Fibroblast of skin of left quadriceps (primary cell): ENCODE results near the gene KANSL1L.
"Not testable (repeated sequence)": the region's sequence is repeated elsewhere in the genome, so short reads cannot be mapped to it uniquely, and the experiment has no call there.

Source experiments
- DNase-seq, 2 experiments: peaks; one replicate each; pipeline ENCODE4 v3.0.0-alpha.2; 2013; ENCODE audit warnings: low read depth in 2 of 2

The KANSL1L gene

DNA sequence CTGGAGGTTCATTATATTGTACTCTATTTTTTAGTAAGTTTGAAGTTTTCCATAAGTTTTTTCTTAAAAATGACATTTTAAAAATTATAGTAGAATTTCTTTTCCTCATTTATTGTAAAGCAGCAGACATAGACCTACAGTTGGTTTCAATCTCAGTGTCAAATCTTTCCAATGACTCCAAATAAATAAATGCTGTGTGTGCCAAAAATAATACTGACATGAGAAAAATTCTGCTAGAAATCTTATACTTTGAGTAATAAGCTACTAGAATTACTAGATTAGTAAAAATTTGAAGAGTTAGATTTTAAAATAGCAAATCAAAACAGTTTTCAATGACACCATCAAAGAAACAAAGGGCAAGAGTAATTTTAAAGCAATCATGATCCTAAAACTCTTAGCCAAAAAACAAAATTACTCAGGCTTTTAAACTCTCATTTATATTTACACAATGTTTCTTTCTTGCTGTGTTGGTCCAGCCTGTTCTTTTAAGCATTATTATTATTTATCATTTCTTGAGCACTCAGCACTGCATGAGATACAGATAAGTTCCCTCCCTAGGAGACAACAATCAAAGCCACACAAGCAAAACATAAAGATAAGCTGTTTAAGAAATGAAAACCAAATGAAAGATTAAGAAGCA, 8.3 kb upstream of the KANSL1L start:
- no peak for DNase-seq

DNA sequence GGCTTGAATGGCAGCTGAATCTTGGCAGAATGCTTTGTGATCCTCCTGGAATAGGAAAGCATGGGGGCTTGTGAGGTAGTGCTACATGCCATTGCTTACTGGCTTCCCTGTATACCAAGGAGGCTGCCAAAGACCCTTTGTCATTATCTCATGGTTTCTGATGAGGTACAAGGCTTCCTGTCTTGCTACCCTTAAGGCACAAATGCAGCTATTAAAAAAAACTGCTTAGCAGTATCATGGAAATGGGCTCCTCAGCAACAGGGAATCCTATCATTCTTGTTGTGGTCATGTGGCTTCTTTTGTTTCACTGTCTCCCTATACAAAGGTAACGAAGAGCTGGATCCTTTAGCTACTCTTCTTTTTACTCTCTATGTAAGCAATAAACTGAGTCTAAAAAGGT, 6.6 kb upstream of the KANSL1L start:
- DNase-seq: no peak

DNA sequence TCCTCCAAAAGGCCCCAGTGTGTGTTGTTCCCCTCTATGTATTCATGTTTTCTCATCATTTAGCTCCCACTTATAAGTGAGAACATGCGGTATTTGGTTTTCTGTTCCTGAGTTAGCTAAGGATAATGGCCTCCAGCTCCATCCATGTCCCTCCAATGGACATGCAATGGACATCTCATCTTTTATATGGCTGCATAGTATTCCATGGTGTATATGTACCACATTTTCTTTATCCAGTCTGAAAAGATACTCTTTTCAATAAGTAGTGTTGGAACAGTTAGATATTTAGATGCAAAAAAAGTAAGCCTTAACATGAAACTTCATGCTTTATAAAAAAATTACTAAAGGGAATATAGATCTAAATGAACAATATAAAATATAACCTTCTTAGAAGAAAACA, 5.9 kb upstream of the KANSL1L start:
- not testable (repeated sequence) for DNase-seq

DNA sequence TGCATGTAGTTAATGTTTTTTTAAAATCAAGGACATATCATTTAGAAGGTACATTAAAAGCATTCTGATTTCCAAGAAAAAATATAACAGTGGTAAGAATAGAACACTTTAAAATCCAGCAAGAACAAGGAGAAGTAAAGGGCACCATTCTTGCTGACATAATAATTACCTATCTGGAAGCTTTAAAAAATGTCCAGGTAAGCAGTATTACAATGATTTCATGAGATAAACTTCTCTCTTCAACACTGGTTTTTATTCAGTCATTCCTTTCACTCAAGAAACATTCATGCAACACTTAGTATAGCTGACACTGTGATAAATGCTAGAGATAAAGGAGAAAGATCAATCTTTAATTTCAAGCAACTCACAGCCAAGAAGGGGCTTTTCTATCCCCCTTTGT, 2.9 kb upstream of the KANSL1L start:
- DNase-seq: no peak

DNA sequence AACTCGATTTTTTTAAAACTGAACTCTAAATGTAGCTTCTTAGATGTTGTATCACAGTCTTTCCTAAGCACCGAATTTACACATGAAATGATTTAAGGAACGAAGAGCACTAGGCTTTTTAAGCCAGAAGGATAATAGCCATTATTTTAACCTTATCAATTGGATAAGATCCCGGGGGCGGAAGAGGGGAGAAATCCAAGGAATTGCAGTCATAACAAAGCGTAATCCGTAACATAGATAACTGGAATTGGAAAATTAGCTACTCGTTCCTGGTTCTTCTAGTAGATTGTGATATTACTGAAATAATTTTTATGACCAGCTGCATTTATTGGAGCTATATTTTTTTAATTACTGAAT, 988 bp upstream of the KANSL1L start:
- DNase-seq: no peak

DNA sequence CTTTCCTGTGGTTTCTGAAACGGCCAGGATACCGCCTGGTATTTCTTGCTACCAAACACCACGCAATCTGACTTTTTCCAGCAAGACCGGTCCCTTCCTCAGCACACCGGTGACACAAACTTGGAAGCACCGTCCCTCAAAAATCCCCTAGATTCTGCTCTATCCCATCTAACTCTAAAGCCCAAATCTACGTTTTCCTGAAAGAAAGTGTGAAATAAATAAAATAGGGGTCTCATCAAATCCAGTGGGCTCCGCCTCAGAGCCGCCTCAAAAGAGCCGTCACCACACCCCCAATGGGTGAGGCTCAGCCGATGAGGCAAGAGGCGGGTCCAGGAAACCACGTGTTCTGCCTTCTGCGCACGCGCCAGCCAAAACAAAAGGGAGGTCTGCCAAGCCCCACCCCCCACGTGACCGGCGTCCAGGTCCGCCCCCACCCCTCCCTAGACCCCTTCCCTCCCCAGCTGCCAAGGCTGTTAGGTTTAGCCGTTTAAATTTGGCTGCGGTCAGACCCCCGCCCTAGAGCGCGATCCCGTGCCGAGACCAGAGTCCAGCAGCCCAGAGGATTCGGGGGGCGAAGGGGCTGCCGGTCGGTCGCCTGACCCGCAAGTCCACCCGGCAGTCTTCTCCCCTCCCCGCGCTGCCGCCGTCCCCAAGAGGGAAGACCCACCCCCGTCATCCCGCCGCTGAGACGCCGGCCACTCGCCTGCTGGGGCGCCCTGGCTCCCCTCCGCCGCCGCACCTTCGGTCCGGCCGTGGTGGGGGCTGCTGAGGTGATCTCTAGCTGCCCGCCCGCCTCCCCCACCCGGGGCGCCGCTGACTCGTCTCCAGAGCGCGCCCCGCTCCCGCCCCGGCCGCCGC, 534 bp downstream of the KANSL1L start:
- peak; percentile 90 for DNase-seq

DNA sequence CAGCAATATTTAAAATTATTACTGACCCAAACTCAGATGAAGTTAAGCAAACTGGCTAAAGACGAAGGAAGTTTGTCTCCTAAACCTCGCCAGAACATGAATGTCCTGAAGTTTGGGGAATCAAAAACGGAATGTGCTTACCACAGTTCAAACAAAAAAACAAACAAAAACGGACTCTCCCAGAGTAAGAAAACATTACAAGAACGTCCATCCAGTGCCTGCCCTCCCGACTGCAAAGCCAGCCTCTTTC, 1.1 kb downstream of the KANSL1L start:
- DNase-seq: no peak

DNA sequence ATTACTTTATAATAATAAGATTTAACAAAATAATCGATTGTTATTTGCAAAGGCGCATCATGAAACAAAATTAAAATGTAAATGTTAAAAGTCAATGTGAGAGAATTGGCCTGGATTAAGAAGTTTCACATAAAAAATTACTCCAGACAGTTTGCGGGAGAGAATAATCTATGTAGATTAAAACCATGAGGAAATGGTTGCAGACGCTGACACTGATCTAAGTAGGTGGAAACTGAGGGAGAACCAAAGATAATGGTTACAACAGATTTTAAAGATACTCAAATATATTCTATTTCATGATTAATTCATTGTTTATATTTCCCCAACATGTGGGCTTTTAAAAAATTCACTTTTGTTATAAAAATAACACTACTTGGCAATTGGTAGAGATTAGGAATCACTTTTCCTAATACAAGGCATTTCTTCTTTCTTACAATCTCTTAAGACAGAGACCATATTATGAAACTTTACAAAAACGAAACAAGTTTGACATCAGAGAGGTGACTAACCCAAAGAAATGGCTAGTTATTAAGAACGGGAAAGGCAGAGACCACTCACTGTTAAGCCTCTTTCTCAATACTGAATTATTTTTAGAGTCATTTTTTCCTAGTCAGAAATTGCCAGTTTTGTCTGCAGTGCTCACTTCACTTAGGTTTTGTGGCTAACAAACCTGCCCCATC, 1.6 kb downstream of the KANSL1L start:
- peak; percentile 33 to 36 for DNase-seq

DNA sequence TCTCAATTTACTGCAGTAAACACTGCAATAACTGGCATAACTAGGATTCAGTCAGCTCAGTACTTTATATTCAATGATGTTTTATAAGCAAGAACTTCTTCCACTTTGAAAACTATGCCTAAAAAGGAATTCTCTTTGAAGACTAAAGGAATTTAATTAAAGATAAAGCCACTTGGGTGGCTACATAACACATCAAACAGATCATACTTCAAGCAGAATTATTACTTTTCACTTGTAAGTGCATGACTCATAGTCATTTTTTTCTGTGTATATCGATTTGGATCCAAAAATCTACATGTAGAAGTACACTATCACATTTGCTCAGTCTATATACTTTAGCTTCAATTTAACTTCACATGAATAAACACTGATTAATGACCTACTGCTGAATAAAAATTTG, 4.0 kb downstream of the KANSL1L start:
- DNase-seq: no peak

DNA sequence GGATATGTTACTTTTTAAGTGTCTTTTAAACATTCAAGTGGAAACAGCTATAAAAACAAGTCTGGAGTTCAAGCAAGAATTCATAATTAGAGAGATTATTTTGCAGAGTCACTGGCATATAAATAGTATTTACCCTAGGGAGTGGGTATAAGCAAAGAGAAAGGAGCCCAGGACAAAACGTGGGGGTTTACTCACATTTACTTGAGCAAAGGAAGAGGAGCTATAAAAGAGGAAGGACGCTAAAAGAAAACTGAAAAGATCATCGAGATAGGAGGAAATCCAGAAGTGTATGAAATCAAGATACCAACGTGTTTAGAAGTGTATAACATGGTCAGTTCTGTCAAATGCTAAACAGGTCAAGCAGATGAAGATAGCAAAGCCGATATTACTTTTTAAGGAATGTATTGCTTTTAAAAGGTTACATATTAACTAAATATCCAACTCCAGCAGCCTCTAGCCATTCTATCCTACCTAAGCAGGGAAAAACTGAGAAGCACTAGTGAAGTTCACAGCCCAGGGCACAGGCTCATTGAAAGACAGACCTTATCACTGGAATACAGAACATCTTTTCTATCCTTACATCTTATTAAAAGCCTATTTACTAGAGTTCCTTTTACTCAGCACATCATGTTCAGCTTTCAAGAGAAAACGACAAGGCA, 8.6 kb downstream of the KANSL1L start:
- no peak for DNase-seq

DNA sequence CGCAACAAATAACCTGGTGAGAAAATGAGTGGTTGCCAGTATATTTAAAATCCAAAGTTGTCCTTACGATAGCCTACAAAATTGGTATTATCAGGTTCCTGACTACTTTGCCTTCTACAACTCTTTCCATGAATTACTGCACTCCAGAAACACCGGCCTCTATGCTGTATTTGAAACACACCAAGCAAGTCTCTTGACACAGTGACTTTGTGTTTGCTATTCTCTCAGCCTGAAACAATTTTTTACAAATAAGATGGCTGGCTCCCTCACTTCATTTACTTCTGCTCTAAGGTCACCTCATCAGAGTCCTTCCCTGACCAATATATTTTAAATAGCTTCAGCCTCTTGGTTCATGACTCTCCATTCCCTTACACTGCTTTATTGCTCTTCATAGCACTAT, 12.2 kb downstream of the KANSL1L start:
- DNase-seq: no peak

DNA sequence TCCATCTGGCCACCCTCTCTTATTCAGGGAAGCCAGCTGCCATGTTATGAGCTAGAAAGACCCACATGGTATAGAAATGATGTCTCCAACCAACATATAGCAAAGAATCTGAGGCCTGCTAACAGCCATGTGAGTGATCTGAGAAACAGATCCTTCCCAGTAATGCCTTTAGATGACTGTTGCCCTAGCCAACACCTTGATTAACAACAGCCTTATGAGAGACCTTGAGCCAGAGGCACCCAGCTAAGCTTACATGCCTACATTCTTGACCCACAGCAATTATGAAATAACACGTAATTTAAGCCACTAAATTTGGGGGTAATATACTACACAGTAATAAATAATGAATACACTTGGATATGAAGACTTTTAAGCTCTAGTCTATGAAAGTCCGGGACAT, 13.0 kb downstream of the KANSL1L start:
- DNase-seq: no peak

DNA sequence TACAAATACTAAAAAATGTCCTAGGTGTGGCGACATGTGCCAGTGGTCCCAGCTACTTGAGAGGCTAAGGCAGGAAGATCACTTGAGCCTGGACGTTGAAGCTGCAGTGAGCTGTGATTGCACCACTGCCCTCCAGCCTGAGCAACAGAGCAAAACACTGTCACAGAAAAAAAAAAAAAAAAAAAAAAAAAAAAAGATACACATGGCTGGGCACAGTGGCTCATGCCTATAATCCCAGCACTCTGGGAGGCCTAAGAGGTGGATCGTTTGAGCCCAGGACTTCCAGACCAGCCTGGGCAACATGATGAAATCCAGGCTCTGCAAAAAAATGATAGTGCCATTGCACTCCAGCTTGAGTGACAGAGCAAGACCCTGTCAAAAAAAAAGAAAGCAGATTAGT, 13.7 kb downstream of the KANSL1L start:
- DNase-seq: no peak

DNA sequence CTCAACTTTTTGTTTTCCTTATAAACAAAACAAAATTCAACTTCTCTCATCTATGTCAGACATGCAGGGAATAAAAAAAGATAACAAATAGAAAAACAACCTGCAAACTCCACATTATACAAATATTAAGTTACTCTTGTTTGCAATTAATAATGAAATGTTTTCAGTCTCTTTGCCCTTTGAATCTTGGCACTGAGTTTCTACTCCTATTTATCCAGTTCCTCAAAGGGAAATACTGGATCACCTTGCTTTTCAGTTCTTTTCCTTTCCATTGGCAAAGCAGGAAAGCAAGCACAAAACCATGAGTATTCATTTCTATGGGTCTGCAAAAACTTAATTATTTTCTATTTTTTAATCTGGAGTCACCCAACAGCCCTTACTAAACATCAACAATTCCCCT, 23.6 kb downstream of the KANSL1L start:
- no peak for DNase-seq

DNA sequence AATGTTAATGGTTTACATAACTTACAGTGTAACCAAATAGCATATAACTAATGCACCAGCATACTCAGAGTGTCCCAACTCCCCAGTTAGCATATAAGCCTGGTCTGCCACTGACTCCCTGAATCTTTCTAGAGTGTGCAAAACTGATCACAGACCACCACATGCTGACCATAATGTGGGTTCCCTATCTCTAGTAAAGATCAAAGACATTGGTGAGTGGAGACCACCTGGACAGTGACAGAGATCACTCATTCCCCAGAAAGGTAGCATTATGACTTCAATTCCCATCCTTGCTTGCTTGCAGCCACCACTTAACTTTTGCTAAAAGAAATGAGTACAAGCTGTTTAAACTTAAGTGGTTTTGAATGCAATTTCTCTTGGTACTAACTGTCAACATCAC, 39.0 kb downstream of the KANSL1L start:
- no peak for DNase-seq

DNA sequence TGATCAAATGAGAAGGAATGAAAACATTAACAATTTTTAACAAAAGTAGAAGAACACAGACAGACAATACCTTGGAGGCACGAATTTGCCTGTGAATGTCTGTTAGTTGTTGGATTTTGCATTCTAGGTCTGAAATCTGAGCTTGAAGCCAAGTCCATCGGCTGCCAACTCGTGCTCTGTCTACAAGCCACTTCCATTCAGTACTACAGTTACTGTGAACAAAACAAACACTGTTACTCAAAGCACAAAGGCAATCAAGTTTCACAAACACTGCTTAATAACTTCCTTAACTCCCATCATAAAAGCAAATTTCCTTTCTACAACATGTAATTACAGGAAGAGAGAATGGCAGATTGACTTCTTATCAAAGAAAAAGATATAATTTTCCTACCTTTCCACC, 42.2 kb downstream of the KANSL1L start:
- DNase-seq: no peak

DNA sequence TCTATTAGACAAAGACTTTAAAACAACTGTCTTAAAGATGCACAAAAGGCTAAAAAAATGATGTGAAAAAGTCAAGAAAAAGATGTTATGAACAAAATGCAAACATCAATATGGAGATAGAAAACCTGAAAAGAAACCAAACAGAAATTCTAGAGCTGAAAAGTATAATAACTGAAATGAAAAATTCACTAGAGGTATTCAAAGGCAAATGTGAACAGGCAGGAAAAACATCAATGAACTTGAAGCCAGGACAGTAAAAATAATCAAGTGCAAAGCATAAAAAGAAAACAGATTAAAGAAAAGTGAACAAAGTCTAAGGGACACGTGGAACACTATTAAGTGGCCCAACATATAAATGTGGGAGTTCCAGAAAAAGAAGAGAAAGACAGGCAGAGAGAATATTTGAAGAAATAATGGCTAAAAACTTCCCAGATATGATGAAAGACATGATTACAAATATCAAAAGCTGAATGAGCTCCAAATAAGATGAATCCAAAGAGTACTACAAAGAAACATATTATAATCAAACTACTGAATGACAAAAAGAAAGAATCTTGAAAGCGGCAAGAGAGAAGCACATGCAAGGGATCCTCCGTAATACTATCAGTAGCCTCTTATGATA, 57.5 kb downstream of the KANSL1L start:
- DNase-seq: no peak

DNA sequence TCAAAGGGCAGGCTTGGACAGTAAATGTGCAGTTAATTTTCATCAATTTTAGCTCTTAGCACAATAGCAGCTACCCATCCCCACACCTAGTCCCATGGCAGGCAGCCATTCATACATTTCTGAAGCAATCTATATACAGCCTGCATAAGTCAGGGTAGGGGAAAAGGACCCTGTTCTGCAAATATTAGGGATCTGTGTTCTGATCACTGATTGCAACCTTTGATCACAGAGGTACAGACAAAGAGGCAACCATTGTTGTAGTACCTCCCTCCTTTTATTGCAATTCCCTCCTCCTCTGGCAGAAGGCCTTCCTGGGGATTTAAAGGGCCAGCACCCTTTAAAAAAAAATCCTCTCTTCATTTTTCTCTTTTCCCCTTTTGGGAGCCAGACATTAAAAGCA, 58.3 kb downstream of the KANSL1L start:
- no peak for DNase-seq

DNA sequence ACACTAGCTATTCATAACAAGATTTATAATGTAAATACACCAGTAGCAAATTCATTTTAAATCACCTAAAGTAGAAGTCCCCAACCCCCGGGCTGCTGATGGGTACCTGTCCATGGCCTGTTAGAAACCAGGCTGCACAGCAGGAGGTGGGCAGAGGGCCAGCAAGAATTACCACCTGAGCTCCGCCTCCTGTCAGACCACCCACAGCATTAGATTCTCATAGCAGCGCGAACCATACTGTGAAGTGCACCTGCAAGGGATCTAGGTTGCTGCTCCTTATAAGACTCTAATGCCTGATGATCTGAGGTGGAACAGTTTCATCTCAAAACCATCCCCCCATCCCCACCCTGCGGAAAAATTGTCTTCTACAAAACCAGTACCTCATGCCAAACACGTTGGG, 71.3 kb downstream of the KANSL1L start:
- no peak for DNase-seq

DNA sequence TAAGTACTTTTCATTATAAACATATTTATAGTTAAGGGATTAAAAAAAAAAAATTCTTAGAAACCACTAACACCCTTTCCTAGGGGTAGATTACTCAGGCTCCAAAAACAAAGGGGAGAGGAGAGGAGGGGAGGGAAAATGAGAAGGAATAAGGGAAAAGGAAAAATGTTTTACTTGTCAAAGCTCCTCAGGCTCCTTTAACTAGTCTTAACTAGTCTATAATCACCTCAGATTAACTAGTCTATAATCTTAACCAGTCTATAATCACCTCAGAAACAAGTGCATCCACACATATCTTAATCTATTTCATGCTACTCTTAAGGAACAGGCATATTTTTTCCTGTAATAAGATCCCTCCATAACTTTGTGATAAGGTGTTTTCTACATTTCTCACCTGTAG, 76.4 kb downstream of the KANSL1L start:
- DNase-seq: no peak

DNA sequence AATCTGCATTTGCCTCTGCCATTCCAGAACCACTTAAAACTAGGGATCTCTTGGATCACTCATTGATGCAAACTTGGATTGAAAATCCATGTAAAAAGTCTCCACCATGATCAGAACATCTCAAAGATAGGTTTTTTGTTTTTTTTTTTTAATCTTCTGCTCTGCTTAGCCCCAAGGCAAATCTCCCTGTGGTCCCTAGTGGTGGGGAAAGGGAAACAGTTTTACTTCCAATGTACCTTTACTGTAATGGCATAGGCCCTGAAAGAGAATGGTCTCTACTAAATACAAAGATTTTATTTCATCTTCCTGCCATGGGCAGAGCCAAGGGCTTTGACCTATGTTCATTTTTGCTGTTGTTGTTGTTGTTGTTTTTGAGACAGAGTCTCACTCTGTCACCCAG, 78.4 kb downstream of the KANSL1L start:
- DNase-seq: no peak

DNA sequence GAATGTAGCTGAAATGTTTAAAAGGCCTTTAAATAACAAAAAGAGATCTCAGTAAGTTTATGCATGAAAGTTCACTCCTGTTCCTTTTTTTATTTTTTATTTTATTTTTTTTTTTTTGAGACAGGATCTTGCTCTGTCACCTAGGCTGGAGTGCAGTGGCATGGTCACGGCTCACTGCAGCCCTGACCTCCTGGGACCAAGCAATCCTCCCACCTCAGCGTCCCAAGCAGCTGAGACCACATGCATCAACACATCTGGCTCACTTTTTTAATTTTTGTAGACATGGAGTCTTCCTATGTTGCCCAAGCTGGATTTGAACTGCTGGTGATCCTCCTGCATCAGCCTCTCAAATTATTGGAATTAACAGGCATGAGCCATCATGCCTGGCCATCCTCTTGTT, 84.3 kb downstream of the KANSL1L start:
- DNase-seq: no peak
